Muscle layer of colon (tissue), 2 donors: ENCODE results near the gene CCDC51.
A peak's percentile ranks its signal among the peaks of the same experiment; 100 is the strongest.
"Not testable (repeated sequence)": the region's sequence is repeated elsewhere in the genome, so short reads cannot be mapped to it uniquely, and the experiment has no call there.

ENCODE experiments used
- H3K27ac ChIP-seq: one replicate; pipeline ENCODE4 v1.7.0; 2013; ENCODE audit warnings: low read depth, mild to moderate bottlenecking, low read length, moderate library complexity
- H3K27me3 ChIP-seq, 2 donors: one replicate each; pipeline ENCODE4 v1.7.0; 2013; ENCODE audit warnings: low read length in 2 of 2, mild to moderate bottlenecking in 2 of 2; ENCODE audit not compliant: insufficient read depth in 2 of 2, control insufficient read depth in 1 of 2
- H3K36me3 ChIP-seq: one replicate; pipeline ENCODE4 v1.7.0; 2013; ENCODE audit warnings: mild to moderate bottlenecking, low read length; ENCODE audit not compliant: insufficient read depth
- H3K4me1 ChIP-seq: one replicate; pipeline ENCODE4 v1.7.0; 2013; ENCODE audit warnings: mild to moderate bottlenecking, low read length; ENCODE audit not compliant: insufficient read depth
- H3K4me3 ChIP-seq, 2 donors: one replicate each; pipeline ENCODE4 v1.7.0; 2013; ENCODE audit warnings: low read length in 2 of 2, low read depth in 1 of 2, mild to moderate bottlenecking in 1 of 2, moderate library complexity in 1 of 2
- H3K9ac ChIP-seq: one replicate; pipeline ENCODE4 v1.7.0; 2013; ENCODE audit warnings: low read length
- H3K9me3 ChIP-seq: one replicate; pipeline ENCODE4 v1.7.0; 2013; ENCODE audit warnings: mild to moderate bottlenecking, low read length
- donor health status: abdominal sarcoma.
- donor health status: Adenocarcinoma of cecum.

Gene CCDC51, protein sequence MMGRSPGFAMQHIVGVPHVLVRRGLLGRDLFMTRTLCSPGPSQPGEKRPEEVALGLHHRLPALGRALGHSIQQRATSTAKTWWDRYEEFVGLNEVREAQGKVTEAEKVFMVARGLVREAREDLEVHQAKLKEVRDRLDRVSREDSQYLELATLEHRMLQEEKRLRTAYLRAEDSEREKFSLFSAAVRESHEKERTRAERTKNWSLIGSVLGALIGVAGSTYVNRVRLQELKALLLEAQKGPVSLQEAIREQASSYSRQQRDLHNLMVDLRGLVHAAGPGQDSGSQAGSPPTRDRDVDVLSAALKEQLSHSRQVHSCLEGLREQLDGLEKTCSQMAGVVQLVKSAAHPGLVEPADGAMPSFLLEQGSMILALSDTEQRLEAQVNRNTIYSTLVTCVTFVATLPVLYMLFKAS

GRCh38 chr3:48439820-48440589, at the start of gene CCDC51, which contains the start of gene TMA7:
TSS of gene CCDC51 (minus strand) at chr3:48440119. CDS start at chr3:48435128, 4,991 bp downstream.
TSS of gene TMA7 (plus strand) at chr3:48440257. CDS start at chr3:48440297, 40 bp downstream.
- Histone ChIP-seq H3K4me1 (peaks cover 25% of the 10 kb centered on the region), H3K27me3 (no peaks in the 10 kb centered on the region), H3K4me3 (peak within 1 kb of the TSS; percentile 91 to 92), H3K9me3 (no peaks in the 10 kb centered on the region), H3K36me3 (peaks cover 27% of the 10 kb centered on the region), H3K9ac (peak within 1 kb of the TSS; percentile 75), H3K27ac (peak within 1 kb of the TSS; percentile 91)

DNA sequence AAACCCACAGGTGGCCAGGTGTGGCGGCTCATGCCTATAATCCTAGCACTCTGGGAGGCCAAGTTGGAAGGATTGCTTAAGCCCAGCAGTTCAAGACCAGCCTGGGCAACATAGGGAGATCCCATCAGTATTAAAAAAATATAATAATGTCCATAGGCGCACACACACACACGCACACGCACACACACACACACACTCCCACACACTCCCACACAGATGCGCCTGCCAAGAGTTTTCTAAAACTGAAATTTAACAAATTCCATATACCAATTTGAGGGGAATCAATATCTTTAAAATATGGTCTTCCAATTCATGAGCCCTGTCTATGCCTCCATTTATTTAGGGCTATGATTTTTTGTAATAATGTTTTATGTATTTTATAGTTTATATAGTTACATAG, 47.0 kb upstream of the CCDC51 start:
- H3K27me3 ChIP-seq, result no peaks in the 10 kb centered on the region
- H3K4me3 ChIP-seq, result no peak overlapping the region
- H3K9me3 ChIP-seq, result no peaks in the 10 kb centered on the region
- H3K4me1 ChIP-seq, result no peaks in the 10 kb centered on the region
- H3K36me3 ChIP-seq, result no peaks in the 10 kb centered on the region
- H3K27ac ChIP-seq, result no peak overlapping the region
- H3K9ac ChIP-seq, result no peak overlapping the region

GRCh38 chr3:48482822-48483221, 42.9 kb upstream of the CCDC51 start:
- not testable (repeated sequence) for H3K9me3 ChIP-seq, H3K27me3 ChIP-seq, H3K36me3 ChIP-seq, H3K4me1 ChIP-seq, H3K9ac ChIP-seq, H3K27ac ChIP-seq, H3K4me3 ChIP-seq

GRCh38 chr3:48480891-48481290, 41.0 kb upstream of the CCDC51 start:
- not testable (repeated sequence) for H3K4me1 ChIP-seq, H3K27me3 ChIP-seq, H3K36me3 ChIP-seq, H3K4me3 ChIP-seq, H3K9ac ChIP-seq, H3K9me3 ChIP-seq, H3K27ac ChIP-seq

DNA sequence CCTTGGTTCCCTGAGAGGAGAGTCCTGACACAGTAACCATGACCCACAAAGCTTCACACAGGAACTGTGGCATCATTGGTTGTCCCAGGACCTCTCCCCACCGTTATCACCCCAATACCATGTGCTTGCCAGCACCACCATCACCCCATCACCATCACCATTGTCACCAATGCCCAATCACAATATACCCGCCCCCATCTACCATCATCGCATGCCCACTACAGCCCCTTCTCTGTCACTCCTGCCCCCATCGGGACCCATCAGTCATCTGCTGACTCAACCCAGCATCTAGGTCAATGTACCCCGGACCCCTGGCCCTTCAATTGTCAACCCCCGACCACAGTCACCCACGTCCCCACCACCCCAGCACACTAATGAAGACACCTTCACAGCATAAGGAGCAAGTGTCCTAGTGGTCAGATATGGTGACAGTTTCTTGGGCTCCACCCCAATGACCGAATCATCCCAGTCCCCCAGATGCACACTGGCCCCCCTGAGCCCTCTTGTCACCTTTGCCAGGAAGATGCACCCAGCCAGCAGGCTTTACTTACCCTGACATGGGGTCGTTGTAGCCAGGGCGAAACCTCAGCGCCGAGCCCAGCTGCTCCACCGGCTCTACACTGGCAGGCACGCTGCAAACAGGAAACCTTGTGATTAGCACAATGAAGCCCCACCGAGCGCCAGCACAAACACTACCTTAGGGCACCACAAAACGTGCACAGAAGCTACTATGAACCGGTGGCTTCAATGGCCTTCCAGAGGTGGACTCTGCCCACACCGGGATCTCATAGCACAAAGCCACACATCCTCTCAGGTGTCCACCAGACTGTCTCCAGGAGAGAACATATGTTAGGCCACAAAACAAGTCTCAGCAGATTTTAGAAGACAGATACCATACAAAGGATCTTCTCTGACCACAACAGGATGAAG, 39.0 kb upstream of the CCDC51 start:
- Histone ChIP-seq H3K9me3 (no peaks in the 10 kb centered on the region), H3K27ac (no peak overlapping the region), H3K27me3 (no peaks in the 10 kb centered on the region), H3K9ac (no peak overlapping the region), H3K36me3 (no peaks in the 10 kb centered on the region), H3K4me1 (no peaks in the 10 kb centered on the region), H3K4me3 (no peak overlapping the region)

GRCh38 chr3:48477959-48478520, 38.1 kb upstream of the CCDC51 start:
- H3K4me1 ChIP-seq, result peaks cover 6% of the 10 kb centered on the region
- H3K36me3 ChIP-seq, result no peaks in the 10 kb centered on the region
- H3K9ac ChIP-seq, result no peak overlapping the region
- H3K4me3 ChIP-seq, result no peak overlapping the region
- H3K9me3 ChIP-seq, result no peaks in the 10 kb centered on the region
- no peaks in the 10 kb centered on the region for H3K27me3 ChIP-seq
- H3K27ac ChIP-seq, result no peak overlapping the region

GRCh38 chr3:48476426-48477053, 36.6 kb upstream of the CCDC51 start:
- no peak overlapping the region for H3K27ac ChIP-seq
- H3K36me3 ChIP-seq, result no peaks in the 10 kb centered on the region
- no peaks in the 10 kb centered on the region for H3K9me3 ChIP-seq
- no peak overlapping the region for H3K9ac ChIP-seq
- no peaks in the 10 kb centered on the region for H3K27me3 ChIP-seq
- peaks cover 12% of the 10 kb centered on the region for H3K4me1 ChIP-seq
- no peak overlapping the region for H3K4me3 ChIP-seq

GRCh38 chr3:48475188-48475587, 35.3 kb upstream of the CCDC51 start:
- no peaks in the 10 kb centered on the region for H3K9me3 ChIP-seq
- peaks cover 24% of the 10 kb centered on the region for H3K4me1 ChIP-seq
- peaks cover under 1% of the 10 kb centered on the region for H3K36me3 ChIP-seq
- no peak overlapping the region for H3K4me3 ChIP-seq
- H3K9ac ChIP-seq, result no peak overlapping the region
- H3K27me3 ChIP-seq, result no peaks in the 10 kb centered on the region
- no peak overlapping the region for H3K27ac ChIP-seq

GRCh38 chr3:48474619-48475018, 34.7 kb upstream of the CCDC51 start:
- Histone ChIP-seq H3K36me3 (peaks cover 5% of the 10 kb centered on the region), H3K27me3 (no peaks in the 10 kb centered on the region), H3K27ac (no peak overlapping the region), H3K4me1 (peaks cover 30% of the 10 kb centered on the region), H3K9me3 (no peaks in the 10 kb centered on the region), H3K4me3 (no peak overlapping the region), H3K9ac (no peak overlapping the region)

- not testable (repeated sequence) for H3K9ac ChIP-seq, H3K27ac ChIP-seq, H3K4me3 ChIP-seq, H3K27me3 ChIP-seq, H3K9me3 ChIP-seq, H3K36me3 ChIP-seq
- H3K4me1 ChIP-seq, result peaks cover 36% of the 10 kb centered on the region
Observed at GRCh38 chr3:48474031-48474430, 34.1 kb upstream of the CCDC51 start.
